ENCODE results near the gene STXBP2.

STXBP2 gene

DNA sequence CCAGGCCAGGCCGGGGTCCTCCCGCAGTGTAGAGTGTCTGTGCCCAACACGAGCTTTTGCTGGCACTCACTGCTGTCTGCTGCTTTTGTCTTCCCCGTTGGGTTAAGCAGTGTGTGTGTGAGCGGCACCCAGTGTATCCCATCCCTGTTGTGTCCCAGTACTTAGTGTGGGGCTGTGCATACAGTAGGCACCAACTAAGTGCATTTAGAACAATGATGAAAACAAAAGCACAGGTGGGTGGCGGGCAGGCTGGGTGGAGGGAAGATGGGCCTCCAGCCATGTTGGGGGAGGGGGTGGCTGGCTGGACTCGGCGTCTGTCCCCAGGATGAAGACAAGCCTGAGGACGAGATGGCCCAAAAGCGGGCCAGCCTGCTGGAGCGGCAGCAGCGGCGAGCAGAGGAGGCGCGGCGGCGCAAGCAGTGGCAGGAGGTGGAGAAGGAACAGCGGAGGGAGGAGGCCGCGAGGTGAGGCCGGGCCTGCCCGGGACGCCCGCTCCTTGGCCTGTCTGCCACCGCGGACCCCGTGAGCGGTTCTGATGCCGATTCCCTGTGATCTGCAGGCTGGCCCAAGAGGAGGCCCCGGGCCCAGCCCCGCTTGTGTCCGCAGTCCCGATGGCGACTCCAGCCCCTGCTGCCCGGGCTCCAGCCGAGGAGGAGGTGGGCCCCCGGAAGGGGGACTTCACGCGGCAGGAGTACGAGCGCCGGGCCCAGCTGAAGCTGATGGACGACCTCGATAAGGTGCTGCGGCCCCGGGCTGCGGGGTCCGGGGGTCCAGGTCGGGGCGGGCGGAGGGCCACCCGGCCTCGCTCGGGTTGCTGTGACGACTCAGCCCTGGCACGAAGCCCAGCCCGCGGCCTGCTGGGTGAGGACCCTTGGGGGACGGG, 21.8 kb upstream of the STXBP2 start:
- DNase-seq, result no peak

DNA sequence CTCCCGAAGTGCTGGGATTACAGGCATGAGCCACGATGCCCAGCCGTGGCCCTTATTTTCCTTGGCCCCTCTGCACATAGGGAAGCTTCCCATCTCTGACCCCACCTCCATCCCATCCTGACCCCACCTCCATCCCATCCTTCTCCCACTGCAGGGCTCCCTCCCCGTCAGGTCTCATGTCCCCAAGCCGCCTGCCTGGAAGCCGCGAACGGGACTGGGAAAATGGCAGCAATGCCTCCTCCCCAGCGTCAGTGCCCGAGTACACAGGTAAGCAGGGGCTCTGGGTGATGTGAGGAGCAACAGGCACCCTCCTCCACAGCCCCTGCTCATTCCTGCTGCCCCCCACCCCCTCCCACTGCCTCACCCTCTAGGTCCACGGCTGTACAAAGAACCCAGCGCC, 19.7 kb upstream of the STXBP2 start:
- DNase-seq, result no peak

DNA sequence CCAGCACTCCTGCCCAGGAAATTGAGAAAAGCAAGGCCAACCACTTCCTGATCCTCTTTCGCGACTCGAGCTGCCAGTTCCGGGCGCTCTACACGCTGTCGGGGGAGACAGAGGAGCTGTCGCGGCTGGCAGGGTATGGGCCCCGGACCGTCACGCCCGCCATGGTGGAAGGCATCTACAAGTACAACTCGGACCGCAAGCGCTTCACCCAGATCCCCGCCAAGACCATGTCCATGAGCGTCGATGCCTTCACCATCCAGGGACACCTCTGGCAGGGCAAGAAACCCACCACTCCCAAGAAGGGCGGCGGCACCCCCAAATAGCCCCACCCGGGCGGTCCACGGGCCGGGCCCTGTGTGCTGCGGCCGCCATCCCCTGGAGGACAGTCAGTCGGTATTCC, 19.2 kb upstream of the STXBP2 start:
- no peak for DNase-seq

DNA sequence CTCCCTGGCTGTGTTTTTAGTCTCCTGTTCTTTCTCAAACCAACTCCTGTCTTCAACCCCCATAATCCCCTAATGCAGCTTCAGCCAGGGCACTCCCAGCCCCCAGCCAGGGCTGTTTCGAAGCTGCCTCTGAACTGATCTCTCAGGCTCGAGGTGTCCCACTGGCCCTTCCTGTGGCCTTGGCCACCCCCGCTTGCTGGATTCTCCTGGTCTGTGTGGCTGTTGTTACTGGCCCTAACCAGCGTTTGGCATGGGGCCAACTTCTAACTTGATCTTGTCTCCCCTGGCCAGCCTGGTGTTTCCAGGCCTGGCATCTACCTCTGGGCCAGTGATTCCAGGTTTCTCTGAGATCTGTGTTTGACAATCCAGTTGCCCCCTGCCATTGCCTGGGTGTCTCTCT, 18.6 kb upstream of the STXBP2 start:
- no peak for DNase-seq

DNA sequence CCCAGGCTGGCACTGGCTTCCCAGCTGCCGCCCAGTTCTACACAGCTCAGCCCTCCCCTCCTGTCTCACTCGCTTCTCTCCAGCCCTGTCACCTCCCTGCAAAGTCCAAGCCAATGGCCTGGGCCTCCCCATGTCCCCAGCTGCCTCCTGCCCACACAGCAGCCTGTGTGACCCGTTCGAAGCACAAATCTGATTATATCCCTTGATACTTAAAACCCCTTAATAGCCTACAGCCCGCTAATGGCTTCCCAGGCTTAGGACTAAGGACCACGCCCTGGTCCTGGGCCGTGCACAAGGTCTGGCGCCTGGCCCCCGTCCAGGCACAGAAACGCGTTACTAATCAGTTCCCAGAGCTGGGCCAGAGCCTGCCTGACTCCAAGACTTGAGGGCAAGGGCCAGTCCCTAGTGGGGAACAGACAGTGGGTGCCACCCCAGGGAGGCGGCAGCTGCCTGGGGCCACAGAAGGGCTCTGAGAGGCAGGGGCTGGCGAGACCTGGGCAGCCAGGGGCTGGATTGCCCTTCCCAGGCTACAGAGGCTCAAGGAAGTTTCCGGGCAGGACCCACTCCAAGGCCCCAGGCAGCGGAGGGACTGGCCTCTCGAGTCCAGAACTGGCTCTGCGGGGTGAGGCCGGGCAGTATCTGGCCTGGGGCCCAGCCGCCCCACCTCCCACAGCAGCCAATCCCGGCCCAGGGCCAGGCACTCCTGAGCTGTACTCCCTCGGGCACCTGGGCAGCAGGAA, 18.0 kb upstream of the STXBP2 start:
- no peak for DNase-seq

DNA sequence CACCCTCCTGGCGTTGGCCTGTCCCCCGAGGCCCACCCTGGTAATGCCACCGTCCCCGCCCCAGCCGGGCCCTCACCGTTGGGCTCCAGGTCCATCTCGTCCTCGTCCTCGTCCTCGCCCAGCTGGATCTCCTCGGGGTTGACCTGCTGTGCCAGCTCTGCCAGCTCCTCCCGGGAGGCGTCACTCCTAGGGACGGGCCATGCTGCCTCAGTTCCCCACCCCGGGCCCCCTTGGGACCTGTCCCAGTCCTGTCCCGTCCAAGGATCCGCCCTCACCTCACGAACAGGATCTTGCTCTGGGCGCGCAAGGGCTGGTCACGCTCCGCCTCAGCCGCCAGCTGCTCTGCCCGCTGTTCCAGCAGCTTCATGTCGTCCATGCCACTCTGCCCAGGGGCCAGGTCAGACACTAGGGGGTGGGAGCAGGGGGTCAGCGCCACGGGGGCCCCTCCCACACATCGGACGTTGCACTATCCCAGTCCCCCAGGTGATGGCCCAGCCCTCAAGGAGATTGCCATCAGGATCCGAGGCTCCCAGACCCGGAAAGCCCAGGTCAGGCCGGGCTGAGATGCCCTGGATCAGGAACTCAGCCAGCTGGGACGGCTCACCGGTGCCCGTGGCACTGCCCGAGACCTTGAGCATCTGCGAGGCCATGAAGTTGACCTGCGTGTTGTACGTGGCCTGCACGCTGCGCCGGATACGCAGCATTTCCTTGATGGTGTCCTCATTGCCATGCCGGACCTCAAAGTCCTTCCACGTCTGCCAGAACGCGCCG, 17.1 kb upstream of the STXBP2 start:
- DNase-seq, result no peak

DNA sequence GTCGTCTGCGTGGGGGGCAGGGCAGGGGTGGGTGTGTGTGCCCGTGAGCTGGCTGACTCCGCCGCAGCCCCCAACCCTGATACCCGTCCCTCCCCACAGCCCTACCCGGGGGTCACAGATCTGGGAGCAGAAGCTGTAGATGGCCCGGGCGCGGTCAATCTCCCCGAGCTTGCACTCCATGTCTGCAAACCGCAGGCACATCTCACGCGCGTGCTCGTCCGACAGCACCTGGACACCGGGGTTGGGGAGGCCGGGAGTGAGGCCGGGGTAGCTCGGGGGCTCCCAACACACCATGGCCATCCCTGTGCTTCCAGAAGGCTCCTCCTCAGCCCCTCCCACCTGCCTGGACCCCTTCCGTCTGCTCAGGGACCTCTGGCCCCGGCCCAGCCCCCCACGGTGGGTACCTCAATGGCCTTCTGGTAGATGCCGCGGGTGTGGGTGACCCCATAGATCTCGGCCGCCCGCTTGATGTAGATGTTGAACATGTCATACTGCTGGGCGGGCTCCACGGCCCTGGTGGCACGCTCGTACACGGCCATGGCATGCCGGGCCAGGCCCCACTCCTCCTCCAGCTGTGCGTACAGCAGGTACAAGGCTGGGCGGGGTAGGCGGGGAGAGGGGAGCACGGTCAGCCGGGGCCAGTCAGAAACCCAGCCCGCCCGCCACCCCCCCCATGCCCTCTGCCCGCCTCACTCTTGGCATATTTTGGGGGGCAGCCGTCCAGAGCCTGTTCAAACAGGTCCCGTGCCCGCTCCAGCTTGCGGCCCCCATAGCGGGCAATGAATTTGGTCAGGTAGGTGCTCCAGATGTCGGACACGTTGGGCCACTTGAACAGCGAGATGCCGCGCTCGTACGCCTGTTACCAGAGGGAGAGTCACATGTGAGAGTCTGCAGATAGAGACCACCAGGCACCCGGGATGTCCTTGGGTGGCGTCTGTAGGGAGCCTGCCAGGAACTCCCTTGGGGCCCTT, 16.2 kb upstream of the STXBP2 start:
- no peak for DNase-seq

DNA sequence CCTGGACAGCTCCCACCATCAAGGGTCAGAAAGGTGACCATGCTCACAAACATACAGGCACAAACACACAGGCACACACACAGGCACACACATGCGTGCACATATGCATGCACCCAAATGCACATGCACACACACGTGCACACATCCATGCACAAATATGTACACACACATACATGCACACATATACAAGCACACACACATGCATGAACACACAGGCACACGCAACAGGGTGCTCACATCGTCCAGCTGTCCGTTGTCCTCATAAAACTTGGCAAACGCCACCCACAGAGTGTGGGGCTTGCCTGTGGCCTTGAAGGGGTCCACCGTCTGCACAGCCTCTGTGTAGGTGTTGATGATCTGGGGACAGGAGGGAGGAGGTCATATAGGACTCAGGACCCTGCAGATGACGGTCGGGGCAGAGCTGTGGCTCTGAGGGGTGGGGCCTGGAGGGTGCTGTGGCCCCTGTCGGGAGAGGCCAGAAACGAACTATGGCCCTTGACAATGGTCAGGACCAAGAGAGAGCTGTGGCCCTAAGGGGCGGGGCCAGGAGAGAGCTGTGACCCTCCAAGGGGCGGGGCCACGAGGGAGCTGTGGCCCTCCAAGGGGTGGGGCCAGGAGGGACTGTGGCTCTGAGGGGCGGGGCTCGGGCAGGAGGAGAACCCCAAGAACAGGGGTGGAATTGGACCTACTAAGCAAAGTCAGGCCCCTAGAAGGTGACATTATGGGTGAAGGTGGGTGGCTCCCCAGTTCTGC, 13.8 kb upstream of the STXBP2 start:
- DNase-seq, result no peak

DNA sequence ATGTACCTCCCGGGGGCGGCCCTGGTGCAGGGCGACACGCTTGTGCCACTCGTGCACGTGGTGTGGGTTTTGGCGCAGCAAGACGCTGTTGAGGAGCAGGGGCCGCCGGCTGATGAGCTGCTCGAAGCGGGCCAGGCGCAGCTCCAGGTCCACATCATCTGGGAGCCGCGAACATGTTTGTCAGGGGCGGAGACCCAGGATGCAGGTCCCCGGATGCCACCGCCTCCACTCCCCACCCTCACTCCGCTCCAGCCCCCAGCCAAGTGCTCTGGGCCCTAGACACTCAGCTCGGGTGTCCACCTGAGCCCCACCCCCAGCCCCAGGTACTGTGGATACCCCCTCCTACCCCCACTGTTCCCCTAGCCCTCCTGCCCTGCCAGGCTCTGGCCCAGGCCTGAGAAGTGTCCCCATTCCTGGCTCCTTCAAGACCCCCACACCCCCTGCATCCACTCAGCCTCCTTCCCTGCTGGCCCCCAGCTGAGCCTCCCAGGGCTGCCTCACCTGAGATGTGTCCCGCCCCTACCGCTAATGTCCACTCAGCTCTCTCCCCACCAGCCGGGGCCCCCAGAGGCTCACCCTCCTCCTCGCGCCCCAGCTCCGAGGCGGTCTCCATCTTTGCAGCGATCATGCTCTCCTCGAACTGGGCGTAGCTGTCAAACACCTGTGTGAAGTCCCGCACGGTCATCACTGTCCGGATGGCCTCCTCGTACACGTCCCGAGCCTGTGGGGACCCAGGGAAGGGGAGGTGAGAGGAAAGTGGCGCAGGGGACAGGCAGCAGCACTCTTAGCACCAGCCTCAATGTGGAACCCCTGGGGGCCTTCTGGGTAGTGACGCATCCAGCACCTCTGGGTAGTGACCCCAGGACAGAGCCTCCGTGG, 12.9 kb upstream of the STXBP2 start:
- DNase-seq, result no peak

DNA sequence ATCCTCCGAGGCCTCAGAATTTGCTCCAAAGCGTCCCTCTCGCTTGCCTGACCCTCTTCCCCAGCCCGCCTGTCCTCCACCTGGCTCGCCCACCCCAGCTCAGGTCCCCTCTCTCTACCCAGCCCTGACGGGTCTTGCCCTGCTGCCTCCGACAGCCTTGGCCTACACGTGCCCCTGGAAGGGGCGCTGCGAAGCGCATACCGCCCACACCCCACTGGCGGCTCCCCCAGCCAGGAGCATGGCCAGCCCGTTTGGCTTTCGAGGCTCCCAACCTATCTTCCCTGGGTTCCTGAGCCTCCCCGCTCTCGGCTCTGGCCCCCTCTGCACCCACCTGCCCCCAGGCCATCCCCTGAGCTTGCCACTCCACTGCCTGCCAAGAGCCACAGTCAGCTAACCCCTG, 12.1 kb upstream of the STXBP2 start:
- DNase-seq, result no peak

DNA sequence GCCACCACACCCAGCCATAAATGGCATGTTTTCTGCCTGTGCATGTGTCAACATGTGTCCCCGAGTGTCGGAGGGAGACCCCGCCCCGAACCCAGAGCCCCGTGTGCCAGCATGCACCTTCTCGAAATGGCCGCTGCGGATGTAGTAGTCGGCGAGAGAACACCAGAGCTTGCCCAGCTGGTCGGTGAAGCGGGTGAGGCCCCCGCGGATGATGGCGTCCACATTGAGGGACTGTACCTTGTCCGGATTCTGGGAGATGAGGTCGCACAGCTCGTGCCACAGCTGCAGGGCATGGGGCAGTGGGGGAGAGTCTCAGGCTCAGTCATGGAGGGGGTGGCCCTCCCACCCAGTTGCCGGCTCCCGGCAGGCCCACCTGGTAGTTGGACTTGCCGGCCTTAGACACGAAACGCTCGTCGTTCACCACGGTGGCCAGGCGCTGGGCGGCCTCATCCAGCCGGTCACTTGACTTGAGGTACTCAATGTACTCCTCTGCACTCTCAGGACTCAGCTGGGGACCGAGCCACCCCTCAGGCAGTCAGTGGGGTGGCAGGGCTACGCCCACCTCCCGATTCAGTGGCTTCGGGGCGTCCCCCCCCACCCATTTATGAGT, 11.0 kb upstream of the STXBP2 start:
- no peak for DNase-seq

DNA sequence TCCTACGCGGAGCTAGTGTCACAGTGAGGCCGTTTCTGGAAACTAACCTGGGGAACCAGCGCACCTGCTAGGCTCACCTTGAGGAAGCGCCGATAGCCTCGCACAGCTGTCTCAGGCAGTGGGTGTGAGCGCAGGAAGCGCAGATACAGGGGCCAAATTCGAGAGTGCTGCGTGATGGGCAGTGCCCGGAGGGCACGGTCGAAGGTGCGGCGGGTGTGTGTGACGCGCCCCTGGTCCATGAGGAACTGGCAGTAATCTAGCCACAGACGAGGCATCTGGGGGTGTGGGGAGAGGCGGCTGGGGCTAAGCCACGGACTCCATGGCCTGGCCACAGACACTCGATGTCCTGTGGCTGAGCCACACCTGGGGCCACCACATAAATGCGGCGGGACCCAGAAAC, 9.7 kb upstream of the STXBP2 start:
- DNase-seq, result no peak

DNA sequence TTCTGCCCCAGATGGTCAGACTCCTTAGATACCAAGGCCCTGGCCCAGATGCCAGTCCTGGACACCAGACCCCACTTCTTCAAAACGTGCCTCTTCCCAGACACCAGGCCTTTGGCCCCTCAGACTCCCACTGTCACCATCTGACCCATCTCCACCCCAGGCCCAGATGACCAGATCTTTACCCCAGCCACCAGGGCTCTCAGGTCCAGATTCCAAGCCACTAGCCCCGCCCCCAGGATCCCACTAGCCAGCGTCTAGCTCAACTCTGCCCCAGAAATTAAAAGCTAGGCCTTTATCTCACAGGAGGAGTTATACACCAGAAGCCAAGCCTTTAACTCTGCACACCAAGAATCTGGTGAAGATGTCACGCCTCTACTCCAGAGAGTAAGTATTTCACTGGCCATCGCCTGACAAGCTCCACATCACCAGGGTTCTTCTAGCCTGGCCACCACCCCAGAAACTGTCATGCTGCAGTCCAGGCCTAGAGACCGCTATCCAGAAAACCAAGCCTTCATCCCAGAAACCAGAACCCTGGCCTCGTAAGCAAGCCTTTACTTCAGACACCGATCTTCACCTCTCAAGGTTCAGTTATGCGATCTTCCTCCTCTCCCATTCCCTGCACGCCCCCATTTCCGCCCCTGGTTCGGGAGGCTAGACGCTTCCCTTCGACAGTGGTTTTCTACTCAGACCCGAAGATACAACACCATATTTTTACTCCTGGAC, 8.2 kb upstream of the STXBP2 start:
- DNase-seq, result no peak

DNA sequence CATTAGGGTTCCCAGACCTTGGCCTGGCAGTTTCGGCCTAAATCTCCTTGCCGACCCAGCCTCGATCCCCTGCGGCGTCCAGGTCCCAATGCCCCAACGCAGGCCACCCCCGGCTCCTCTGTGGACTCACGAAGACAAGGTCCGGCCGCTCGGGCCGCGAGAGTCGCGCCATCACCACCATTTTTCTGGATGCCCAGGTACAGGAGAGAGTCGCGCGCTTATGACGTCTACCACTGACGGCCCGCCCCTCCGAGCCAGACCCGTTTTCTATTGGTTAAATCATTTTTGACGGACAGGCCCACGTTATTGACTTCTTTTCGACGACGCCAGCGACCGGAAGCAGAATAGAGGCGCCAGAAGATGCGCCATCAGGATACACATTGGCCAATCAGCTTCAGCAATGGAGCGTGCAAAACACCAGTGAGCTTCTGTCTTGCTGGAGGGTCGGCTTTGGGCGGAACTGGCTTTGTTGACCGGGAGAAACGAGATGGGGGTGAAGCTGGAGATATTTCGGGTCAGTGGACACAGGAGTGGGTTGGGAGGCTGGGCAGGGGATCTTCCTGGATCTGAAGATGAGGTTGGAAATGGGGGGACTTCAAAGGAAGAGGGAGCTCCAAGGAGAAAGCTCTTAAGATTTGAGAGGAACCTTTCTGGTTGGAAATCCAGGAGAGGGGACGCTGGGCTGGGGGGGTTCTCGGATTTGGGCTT, 7.4 kb upstream of the STXBP2 start, which contains the start of the genes PET100 and XAB2:
PET100 (plus strand) TSS at position 447 of the 708 bp plus-strand sequence; CDS start at position 488, 41 bp downstream.
XAB2 (minus strand) TSS at position 199 of the 708 bp plus-strand sequence; CDS start at position 181, 18 bp downstream.
- DNase-seq, result peak; percentile 100

DNA sequence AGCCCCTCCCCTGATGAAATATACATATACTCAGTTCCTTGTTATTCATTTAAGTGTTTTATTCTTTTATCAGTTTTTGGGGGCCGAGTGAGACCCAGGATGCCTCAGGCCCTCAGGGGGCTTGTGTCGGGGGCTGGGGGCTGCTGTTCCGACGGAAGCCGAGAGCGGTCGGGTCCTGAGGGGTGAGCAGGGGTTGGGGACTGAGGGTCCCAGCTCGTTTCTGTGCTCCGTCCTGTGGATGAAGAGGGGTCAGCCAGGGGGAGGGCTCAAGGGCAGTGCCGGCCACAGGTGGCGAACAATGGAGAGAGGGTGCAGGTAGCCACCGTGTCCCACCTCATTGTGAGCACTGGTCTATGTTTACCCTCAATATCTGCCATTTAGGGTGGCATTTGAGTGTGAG, 5.3 kb upstream of the STXBP2 start:
- DNase-seq, result no peak

DNA sequence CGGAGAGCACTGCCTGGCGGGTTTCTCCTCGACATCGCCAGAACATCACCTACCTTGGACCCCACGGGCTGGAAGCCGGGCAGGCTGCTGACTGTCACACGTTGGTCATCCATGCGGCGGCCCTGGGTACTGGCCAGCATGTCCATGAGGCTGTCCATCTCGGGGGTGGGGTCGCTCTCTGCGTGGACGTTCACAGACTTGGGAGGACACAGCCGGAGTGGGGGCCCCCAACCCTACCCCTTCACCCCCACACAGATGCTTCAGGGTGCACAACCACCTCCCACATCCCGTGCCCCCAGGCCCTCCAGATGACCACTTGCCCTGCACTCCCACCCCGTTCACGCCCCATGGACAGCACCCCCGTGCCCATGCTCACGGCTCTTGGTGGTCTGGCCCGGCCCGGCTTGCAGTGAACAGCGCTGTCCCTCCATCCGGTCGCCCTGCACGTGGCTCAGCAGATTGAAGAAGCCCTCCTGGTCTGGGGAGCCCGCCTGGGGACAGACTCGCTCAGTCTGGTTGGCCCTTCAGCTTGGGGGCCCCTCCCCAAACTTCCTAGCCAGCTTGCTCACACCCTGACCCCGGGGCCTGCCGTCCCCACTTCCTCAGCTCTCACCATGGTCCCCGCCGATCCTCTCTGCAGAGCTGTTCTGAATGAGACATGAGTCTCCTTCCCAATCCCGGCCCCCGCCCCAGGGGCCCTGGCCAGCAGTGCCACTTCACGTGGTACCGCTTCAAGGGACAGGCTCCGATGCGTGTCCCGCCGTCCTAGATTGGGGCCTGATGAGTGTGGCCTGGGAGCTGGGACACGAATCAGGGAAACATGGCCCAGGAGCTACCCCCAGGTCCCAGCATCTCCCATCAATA, 4.3 kb upstream of the STXBP2 start:
- no peak for DNase-seq

DNA sequence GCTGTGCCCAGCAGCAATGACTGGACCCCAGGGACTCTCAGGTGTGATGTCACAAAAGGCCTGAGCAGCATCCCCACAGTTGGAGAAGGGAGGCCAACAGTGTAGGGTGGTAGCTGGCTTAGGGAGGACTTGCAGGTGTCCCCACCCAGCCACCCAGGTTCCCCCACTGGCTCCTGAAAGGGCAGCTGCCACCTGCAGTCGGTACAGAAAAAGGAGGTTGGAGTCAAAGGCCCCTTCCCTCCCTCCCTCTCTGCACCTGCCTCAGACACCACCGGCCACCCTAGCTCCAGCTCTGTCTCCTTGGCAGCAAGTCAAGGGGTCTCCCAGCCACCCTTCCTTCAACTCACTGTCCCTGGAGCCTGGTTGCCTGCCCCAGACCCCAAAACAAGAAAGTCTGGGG, 3.2 kb upstream of the STXBP2 start, which contains the start of gene PCP2:
PCP2 (minus strand) TSS at position 22 of the 400 bp plus-strand sequence. CDS start 262 bp downstream, outside the sequence.
- DNase-seq, result no peak
